HPDE6-E6E7 (cell line): ENCODE measurements around the gene CMSS1.

ENCODE experiments used
- DNase-seq: peaks from one replicate; pipeline ENCODE4 v3.0.0; 2011; ENCODE audit warnings: missing footprints; ENCODE audit errors: extremely low spot score

CMSS1 gene

DNA sequence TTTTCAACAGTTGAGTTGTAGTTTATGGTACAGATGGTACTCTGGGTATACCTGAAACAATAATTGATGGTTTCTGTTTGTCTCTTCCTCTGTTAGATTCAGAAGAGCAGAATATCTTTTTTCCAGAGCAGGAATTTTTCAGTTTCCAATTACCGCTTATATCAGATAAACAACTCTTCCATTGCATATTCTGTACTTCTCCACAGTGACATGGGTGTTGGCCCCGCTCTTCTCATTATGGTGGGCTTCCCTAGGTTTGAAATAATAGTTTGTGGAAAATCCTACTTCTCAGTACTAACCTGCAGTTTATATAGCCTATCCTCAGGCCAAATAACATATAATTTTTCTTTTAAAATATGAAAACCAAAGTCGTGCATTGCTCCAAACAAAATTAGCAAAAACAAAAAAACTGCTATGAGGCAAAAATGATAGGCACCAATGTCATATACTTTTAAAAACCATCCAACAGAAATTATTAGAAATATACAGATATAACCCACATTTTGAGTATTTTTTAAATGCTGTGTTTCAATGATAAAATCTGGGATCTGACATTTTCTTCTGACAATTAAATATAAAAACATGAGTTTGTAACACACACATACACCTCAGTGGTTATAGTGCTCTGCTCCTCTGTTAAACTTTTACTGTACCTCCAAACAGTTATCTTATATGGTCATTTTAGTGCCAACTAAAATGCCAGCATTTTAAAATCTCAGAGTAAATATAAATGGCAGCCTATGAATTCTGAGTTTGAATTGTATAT, 56.8 kb downstream of the CMSS1 start:
- no peak for DNase-seq

DNA sequence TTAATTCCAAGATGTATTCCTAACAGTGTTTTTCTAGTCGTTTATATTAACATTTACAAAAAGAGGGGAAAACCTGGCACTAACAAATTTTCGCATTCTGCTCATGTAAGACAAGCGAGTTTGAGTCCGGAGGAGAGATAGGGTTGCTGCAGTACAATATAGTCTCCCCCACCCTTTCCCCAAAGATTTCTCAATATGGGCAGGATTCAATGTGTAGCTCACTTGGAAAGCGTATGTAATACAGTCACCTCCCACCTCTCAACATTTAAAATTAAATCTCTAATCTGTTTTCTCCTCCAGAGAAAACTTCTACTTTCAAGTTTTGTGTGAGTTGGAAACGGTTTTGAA, 57.9 kb downstream of the CMSS1 start:
- DNase-seq, result no peak

DNA sequence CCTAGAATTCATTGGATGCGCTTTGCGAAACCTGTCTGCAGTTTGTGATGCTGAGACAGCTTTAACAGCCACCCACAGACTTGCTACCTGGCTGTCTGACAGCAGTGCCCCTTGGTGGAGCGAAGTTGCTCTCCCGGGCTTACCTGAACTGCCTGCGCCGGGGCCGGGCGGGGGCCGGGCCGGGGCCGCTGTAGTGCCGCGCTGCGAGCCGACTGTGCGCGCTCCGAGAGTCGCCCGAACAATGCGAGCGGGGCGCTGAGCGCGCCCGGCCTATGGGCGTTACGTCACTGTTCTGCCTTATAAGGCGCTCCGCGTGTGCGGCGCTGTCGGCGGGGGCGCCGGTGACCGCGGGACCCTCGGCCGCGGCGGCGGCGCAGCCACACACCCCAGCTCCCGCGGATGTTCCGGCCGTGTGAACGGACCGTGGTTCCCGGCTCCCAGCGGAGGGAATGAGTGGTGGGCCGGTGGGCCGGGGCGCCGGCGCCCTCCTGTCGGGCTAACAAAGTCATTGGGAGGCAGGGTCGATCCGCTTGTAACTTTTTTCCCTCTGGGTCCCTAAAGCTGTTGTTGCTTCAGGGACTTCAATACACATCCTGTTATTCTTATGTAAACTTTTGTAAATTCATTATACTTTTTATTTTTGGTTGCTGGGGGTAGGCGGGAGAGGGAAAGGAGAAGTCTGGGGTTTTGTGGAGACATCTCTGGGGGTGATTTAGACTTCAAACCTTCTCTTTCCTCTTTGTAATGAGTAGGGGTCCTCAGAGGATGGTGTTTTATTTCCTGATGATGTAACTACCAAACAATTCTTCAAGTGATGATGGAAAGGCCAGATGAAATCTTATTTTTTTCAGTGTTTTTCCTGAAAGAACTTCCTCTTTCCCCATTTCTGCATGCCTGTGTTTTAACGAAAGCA, 58.5 kb downstream of the CMSS1 start:
- peak; percentile 44 for DNase-seq

DNA sequence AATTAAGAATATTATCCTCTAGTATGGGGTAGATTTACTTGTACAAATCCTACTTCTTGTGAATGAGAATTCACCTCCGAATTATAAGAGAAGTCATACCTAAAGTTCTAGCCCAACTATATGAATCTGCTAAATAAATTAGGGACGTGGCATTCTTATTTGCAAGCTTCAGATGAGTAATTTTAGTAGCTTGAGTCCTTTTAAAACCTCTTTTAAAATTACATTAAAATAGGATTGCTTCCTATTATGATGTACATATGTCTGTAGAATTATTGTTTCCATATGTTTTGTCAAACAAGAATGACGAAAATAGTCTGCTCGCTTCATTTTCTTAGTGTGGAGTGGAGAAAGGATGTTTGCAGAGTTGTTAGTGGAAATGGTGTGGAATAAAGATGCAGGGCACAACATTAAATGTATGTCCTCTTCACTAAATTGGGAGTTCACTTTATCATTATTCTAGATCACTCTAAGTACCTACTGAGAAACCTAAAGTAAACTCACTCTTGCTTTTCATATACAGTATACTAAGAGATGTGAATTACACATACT, 59.4 kb downstream of the CMSS1 start:
- DNase-seq, result no peak

DNA sequence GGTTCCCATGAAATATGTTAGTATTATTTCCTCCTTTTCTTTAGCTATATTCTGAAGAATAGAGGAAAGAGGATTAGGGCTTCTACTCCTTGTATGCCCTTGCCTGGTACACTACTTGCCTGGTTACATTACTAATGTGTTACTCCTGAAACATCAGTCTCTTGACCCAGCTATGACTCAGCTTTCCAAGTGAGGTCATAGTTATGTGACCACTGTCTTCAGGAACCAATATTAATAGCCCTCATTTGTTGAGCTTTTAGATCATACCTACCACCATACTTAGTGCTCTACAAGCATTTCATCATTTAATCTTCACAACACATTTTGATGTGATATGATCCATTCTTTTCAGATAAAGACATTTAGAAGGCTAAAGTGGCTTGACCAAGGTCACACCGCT, 60.3 kb downstream of the CMSS1 start:
- DNase-seq, result peak; percentile 61

DNA sequence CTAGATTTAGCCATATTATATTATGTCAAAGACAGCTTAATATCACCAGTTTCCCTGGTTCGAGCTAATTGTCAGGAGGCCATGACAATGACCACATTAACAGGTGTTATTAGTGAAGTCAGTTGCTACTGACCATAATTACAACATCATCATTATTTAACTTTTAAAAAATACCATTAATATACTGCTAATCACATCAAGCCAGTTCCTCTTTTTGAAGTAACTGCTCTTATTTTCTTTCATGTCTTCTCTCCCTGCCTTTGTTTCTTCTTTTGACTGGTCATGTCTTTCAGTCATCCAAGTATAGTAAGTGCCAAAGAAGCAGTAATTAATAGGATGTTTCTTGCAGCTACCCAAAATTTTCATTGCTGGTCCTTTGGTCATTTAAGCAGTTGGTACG, 61.6 kb downstream of the CMSS1 start:
- no peak for DNase-seq

DNA sequence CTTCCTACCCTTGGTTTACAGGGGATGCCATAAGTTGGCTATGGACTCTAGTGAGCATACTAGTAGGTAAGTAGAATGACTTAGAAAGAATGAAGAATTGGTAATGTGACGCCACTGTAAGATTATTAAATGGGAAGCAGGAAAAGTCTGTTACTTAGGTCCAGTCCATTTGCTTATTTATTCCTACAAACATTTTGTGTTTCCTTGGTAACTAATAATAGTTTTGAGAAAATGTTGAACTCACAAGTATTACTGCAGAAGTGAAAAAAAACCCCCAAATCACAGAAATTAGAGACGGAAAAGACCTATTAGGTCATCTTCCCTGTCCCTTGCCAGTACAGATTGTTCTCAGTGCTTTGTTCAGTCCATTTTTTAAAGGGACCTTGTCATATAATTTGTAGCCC, 63.5 kb downstream of the CMSS1 start:
- DNase-seq, result no peak

DNA sequence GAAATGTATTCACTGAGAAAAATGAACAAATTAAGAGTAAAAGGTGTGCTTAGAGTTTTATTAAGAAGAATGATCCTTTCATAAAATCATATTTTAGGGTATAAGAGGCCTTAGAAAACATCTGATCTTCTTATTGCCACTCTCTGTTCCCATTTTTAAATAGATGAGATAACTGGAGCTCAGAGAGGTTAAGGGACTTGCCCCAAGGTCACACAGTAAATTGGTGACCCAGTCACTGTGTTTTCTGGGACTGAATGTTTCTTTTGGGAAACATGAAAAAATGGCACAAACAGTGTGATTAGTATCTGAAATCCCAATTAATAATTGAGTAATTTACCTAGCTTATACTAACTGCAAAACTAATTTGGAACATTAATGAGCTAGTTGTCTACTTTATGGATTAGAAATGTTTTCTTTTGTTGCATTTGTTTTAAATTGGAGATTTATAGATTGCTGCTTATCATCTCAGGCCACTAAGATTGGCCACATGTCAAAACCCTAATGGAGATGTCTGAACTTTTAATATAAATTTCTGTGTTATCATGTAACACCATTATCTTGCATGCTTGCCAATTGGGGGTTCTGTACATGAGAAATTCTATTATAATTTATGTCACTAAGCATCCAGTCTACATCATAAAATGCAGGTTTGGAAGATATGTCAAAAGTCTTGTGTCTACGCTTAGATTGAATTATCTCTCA, 64.9 kb downstream of the CMSS1 start:
- no peak for DNase-seq

DNA sequence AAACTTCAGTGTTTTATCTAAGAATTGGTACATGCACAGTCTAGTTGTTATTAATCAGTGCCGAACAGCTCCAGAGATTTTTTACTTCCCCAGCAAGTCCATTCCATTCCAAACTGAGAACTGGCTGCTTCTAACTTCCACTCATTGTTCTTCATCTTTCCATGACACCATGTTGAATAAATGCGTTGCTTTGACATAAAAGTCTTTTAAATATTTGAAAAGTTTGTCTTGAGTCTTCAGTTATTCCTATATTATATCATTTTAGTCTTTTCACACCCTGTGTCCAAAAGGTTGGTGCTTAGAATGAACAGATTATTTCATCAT, 65.4 kb downstream of the CMSS1 start:
- DNase-seq, result no peak

DNA sequence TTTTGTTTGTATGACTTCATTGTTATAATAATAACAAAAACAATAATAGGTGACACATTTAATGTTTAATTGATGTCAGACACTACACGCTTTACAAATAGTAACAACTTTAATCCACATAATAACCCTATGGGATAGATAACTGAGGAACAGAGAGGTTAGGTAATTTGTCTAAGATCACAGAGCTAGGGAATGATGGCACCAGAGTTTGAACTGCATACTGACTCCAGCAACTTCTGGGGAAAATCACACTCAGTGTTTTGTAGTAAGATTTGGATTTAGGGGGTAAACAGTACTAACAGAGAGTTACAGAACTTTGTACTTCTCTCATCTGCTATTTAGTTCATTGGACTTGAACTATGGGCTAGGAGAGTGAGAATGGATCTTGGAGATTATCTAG, 66.0 kb downstream of the CMSS1 start:
- DNase-seq, result no peak

DNA sequence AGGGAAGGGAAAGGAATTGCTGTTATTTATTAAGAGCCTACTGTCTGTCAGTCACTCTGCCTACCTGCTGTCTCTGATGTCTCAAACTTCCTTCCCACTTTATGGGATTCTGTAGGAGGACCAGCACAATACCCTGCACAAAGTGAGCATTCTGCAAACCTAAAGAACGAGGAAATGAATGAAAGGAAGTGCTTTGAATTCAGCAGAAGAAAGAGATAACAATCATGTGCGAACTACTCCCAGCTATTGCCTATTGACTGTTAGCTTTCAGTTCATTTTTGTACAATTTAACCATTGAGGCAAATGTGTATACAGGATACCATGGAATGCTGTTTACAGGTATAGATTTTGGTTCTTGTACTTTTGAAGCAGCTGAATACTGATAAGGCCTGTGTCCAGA, 66.8 kb downstream of the CMSS1 start:
- DNase-seq, result no peak

DNA sequence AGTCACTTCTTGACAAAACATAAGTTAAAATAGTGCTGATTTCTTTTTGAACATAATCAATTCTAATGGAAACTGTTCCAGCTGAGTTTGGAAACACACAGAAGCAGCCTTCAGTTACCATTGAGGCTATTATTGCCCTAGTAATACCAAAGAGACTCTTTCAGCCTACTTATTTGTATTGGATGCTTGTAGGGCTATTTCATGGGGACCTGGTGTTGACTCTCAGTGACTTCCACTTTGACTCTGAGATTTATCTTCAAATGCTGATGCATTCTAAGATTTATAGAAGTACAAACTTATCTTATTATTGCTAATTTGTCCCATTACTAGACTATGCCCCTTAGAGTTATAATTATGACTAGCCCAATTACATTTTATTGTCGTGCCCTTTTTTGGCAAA, 67.4 kb downstream of the CMSS1 start:
- no peak for DNase-seq

DNA sequence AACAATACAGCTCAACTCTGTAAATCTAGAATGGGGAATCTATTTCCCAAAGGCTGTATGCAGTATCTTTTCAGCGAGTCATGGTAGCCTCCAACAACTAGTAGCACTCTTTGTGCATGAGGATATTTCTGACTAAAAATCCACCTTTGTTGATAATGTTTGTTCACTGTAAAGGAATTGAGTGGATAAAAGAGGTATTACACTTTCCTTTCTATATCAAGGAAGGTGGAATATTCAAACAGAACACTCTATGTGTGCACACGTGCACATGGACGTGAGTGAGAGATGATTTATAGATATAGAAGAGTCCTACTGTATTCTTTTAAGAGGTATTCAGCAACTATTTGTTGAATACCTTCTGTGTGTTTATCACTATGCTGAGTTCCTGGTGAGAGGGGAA, 68.2 kb downstream of the CMSS1 start:
- DNase-seq, result no peak

DNA sequence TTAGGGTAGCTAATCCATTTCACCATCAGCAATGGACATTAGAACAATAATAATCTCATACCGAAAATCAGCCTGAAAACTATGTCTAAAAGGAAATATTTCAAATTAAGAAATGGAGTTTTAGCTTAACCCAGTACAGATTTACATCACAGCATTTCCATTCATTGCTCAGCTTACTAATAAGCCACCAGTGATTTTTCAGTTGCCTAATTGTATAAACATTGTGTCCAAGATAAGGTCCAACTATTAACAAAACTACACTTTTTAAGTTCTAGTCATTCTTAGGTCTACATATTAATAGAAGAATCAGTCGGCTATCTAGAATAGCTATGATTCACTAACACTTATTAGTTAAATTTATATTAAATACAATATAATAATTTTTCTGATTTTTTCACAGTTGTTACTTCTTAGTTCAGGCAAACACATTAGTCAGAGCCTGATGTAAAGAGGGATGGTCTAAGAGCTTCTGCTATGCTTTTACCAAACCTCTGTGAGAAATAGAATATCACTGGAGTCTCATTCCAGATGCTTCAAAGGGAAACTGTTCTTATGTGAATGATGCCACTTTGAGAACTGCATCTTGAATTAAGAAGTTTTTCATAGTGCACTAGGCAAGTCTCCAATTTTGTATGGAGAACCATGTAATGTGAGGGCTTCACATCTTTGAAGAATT, 74.1 kb downstream of the CMSS1 start:
- no peak for DNase-seq

DNA sequence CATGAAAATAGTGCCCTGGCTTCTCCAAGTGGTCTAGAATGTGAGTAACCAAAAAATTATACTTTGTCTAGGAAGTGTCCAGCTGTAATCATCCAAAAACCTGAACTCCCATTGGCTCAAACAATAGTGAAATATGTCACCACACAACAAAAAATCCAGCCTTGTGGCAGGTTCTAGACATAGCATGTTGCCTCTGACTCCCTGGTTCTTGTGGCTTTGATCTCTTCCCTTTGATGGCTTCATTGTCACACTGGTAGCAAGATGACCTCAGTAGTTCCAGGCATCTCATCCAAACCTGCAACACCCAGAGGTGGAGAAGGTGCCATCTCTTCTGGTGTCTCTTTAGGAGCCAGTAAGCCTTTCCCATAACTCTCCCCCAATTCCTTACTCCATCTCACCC, 74.7 kb downstream of the CMSS1 start:
- no peak for DNase-seq

DNA sequence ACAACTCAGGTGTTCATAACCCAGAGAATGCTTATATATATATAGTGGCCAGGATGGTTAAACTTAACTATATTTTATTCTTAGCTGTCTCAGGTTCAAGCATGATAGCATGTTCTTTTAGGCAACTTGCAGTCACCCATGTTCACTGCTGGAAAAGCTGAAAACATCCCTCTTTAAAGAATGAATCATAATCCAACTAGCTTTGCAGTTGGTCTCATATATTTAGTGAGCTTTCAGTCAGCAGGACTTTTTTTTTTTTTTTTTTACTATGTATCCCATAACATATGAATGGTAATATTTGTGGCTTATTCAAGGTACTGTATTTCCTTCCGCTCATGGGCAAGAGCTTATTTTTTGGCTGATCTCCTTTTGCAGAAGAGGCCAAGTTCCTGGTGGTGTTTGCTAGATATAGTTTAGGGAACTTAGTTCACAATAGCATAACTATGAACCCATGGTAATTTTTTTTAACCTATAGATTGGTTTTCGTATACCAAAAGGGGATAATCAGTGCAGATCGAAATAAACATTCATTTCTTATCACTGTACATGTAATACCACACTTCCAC, 77.6 kb downstream of the CMSS1 start:
- DNase-seq, result no peak

DNA sequence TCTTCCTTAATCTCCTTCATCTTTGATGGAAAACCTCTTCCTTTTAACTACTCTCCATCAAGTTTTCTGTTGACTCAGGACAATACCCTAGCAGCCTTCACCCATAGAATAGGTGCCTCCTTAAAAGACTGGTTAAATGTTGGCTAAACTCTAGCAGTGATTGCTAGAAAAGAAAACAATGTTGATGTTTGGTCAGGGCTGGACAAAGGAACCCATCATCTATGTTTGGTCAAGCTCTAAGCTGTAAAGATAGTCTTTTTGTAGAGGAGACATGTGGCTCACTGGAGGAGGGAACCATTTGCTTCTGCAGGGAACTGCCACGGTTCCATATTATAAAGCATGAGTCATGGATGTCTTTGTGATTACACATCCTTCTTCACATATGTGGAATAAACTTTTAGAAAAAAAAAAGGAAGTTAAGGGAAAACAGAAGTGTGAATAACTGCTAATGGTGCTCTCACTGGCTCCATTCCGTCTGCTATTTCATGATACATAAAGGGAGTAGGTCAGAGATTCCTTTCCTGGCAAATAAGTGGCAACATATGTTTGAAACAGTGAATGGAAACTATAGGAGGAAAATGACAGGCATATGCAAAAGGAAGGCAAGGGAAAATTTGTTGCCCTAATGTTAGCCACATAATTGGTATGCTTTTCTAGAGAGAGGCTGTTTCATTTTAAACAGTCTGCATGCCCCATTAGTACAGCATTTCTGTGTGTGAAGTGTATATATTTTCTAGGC, 78.2 kb downstream of the CMSS1 start:
- DNase-seq, result peak; percentile 37

DNA sequence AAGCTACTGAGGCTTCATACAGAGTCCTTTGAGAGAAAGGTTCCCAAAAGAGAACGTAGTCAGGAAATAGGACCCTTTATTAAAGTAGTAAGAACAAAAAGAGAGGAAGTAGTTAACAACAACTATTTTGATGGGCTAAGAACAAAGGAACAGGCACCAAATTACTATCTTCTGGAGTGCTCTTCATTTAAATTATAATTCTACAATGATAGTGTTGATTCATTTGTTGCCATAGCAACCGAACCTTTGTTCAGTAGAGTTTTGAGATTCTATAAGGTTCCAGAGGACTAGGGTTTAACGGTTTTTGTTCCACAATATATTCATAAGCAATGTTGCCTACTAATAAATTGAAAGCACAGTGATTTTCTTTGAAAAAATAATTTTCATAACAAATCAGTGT, 78.8 kb downstream of the CMSS1 start:
- DNase-seq, result no peak

DNA sequence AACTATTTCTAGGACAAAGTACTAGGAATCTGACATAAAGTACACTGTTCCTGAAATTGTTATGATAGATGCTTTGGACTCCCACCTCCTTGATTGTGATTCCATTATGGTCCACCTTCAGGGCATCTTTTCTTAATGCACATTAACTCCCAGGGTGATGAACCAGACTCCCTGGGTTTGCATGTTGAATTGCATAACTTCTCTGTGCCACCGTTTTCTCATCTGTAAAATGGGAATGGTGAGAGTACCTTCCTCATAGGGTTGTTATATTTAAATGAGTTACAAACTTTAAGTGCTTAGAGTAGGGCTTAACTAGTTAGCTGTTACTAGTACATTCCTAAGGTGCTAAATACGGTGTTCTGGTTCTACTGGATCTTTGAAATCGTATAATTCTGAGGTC, 81.9 kb downstream of the CMSS1 start:
- no peak for DNase-seq

DNA sequence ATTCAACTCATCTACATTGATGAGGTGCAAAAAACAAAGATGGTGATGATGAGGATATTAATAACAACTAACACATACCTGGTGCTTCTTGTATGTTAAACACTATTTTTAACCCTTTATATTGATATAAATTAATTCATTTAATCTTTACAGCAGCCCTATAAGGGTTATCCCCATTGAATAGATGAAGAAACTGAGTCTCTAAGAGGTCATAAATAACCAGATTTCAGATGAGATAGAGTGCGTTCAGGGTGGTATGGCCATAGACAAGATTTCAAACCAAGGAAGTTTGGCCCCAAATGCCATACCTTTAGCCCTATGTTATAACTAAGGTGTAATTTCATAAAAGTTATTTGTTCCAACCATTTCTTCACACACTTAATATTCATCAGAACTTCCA, 82.6 kb downstream of the CMSS1 start:
- no peak for DNase-seq
